NCI-H1694 (cell line): ENCODE measurements around the gene TYMS.
A peak's percentile ranks its signal among the peaks of the same experiment; 100 is the strongest.

Experiments
- DNase-seq: peaks from one replicate; lab custom pipeline; 2025; lab: John Stamatoyannopoulos, UW

The TYMS gene

DNA sequence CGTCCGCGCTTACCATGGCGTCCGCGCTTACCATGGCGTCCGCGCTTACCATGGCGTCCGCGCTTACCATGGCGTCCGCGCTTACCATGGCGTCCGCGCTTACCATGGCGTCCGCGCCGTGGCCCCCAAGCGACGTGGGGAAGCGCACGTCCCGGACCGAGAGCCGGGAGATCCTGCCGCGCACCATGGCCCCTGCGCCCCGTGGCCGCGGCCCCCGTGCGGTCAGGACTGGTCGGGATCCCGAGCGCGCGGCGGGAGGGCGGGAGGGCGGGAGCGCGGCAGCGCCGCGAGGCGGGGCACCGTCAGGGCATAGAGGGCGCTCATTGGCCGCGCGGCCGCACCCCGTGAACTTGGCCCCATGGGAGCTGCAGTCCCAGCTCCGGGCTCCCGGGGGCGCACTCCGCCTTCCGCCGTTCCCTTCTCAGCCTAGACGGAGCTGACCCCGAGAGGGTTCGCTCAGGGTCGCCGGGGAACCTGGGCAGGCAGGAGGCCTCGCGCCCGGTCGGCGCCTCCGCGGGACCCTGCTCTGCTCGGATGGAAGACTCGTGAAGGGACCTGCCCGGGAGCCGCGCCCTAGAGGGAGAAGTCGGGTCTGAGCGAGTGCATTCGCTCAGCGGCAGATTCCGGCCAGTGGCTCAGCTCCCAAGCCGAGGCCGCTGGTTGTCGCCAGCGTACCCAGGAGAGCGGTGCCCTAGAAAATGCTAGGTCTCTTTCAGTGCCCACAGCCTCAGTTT lies 55.1 kb downstream of the TYMS start, which contains the start of gene ENOSF1:
TSS of gene ENOSF1 (minus strand) at position 230 of the 734 bp plus-strand sequence. CDS start at position 187, 43 bp downstream.
- DNase-seq, result peak; percentile 3

DNA sequence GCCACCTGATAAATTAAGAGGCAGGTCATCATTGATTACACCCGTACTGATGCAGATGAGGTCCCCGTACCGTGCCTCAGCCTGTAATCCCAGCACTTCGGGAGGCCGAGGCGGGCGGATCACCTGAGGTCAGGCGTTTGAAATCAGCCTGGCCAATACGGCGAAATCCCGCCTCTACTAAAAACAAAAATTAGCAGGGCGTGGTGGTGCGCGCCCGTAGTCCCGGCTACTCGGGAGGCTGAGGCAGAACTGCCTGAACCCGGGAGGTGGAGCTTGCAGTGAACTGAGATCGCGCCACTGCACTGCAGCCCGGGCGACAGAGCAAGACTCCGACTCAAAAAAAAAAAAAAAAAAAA lies 55.7 kb downstream of the TYMS start:
- no peak for DNase-seq

GRCh38 chr18:715626-716025 lies 58.2 kb downstream of the TYMS start:
- DNase-seq, result no peak

- no peak for DNase-seq
Measured at GRCh38 chr18:717003-717402, 59.5 kb downstream of the TYMS start.
